Medulla oblongata (tissue), 1 donor: ENCODE results near the gene ZNF740.

Experiments used
- DNase-seq: peaks from one replicate; pipeline ENCODE4 v3.0.0-alpha.2; 2015; ENCODE audit errors: extremely low spot score

ZNF740 gene

GRCh38 chr12:53226815-53227214, 46.3 kb downstream of the ZNF740 start:
- DNase-seq, result no peak

- no peak for DNase-seq
These were observed 46.8 kb downstream of the ZNF740 start for GRCh38 chr12:53227341-53227740.

- no peak for DNase-seq
These were observed 47.3 kb downstream of the ZNF740 start for GRCh38 chr12:53227836-53228235.

- no peak for DNase-seq
These were observed 48.9 kb downstream of the ZNF740 start for GRCh38 chr12:53229454-53229853.

GRCh38 chr12:53230108-53230845, 49.8 kb downstream of the ZNF740 start:
- DNase-seq, result no peak

- DNase-seq, result no peak
These were observed 51.1 kb downstream of the ZNF740 start for GRCh38 chr12:53231671-53231920.

- peak; percentile 64 for DNase-seq
These were observed 51.6 kb downstream of the ZNF740 start, which contains the start of gene RARG for GRCh38 chr12:53231921-53232645. Gene RARG (minus strand): TSS chr12:53232209. CDS start chr12:53227545, 4,664 bp downstream.

GRCh38 chr12:53232646-53233461, 52.3 kb downstream of the ZNF740 start:
- no peak for DNase-seq

- DNase-seq, result no peak
These were observed 53.2 kb downstream of the ZNF740 start for GRCh38 chr12:53233671-53234121.

GRCh38 chr12:53234271-53234914, 53.9 kb downstream of the ZNF740 start:
- no peak for DNase-seq

- DNase-seq, result no peak
These were observed 54.6 kb downstream of the ZNF740 start for GRCh38 chr12:53235164-53235563.

- no peak for DNase-seq
These were observed 55.4 kb downstream of the ZNF740 start for GRCh38 chr12:53235742-53236442.

GRCh38 chr12:53236443-53237111, 56.1 kb downstream of the ZNF740 start:
- no peak for DNase-seq

- DNase-seq, result no peak
These were observed 59.2 kb downstream of the ZNF740 start for GRCh38 chr12:53239643-53240258.

- no peak for DNase-seq
These were observed 61.3 kb downstream of the ZNF740 start for GRCh38 chr12:53241623-53242412.

- DNase-seq, result no peak
These were observed 63.8 kb downstream of the ZNF740 start for GRCh38 chr12:53244337-53244736.
